GM19099 (cell line): Measurements from ENCODE around the gene BCAP29.

Source experiments
- POLR2A ChIP-seq: IDR thresholded peaks from 3 replicates; pipeline ENCODE4 v1.6.1; 2011; ENCODE audit warnings: low read depth; ENCODE audit not compliant: insufficient read length; ENCODE audit errors: extremely low read depth

The BCAP29 gene, protein sequence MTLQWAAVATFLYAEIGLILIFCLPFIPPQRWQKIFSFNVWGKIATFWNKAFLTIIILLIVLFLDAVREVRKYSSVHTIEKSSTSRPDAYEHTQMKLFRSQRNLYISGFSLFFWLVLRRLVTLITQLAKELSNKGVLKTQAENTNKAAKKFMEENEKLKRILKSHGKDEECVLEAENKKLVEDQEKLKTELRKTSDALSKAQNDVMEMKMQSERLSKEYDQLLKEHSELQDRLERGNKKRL

GRCh38 chr7:107579885-107580715 is at the start of gene BCAP29:
TSS of gene BCAP29 (plus strand) at chr7:107580246. CDS start at chr7:107580773, 527 bp downstream.
- TF ChIP-seq POLR2A, result peak; percentile 83

DNA sequence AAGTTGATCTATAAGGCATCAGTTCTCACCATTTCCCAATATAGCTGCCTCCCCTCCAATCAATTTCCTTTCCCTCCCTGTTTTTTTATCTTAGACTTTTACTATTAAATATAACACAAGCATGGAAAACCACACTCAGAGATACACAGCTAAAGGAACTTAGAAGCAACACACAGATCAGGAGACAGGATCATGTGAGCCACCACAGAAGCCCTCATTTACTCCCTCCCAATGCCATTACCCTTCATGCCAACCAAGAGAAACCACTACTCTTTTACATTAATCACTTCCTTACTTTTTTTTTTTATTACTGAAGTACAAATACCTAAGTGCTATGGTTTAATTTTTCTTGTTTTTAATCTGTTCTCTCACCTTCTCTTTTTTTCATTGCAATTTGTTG is 49.3 kb upstream of the BCAP29 start:
- no peak for TF ChIP-seq POLR2A

GRCh38 chr7:107534139-107534538 is 45.9 kb upstream of the BCAP29 start:
- TF ChIP-seq POLR2A, result no peak

DNA sequence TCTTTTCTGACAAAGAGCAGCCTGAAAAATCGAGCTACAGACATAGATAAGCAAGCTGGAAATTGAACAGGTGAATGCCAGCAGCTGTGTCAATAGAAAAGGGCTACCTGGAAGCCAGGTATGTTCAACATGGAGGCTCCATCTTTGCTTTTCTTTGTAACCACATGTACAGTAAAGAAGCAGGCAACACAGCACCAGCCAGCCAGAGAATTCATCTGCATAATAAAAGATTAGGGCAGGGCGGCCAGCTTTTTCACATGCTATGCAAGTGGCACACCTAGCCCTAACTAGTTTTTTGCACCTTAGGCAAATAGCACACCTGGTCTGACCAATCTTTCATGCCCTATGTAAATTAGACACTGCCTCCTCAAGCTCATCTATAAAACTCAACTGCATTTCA is 42.0 kb upstream of the BCAP29 start:
- no peak for TF ChIP-seq POLR2A

DNA sequence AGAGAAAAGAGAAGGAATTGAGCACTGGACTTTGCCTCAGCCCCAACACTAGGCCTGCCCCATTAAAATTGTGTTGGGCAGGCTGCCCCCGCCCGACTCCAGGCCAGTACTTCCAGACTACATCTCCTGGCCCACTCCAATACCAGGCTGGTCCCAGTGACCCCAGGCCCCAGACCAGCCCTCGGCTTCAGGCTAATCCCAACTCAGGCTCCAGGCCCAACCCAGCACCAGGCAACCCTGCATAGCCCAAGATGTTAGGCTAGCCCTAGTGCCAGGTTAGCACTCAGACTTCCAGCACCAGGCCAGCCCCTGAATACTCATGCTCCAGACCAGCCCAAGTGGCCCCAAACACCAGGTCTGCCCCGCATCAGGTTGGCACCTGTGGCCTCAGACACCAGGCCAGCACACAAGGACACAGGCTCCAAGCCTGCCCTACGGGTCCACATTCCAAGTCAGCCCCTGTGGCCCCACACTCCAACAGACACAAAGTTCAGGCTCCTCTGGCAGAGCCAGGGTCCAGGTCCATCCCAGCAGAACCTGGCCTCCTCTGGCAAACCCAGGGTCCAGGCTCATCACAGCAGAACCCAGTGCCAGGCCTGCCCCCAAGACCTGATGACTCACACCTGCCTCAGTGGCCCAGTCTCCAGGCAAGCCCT is 36.6 kb upstream of the BCAP29 start:
- no peak for TF ChIP-seq POLR2A

GRCh38 chr7:107544848-107545591 is 35.0 kb upstream of the BCAP29 start:
- no peak for TF ChIP-seq POLR2A

GRCh38 chr7:107551936-107552335 is 28.1 kb upstream of the BCAP29 start:
- TF ChIP-seq POLR2A, result no peak

GRCh38 chr7:107555893-107556292 is 24.2 kb upstream of the BCAP29 start:
- no peak for TF ChIP-seq POLR2A

GRCh38 chr7:107559864-107560263 is 20.2 kb upstream of the BCAP29 start:
- TF ChIP-seq POLR2A, result no peak

DNA sequence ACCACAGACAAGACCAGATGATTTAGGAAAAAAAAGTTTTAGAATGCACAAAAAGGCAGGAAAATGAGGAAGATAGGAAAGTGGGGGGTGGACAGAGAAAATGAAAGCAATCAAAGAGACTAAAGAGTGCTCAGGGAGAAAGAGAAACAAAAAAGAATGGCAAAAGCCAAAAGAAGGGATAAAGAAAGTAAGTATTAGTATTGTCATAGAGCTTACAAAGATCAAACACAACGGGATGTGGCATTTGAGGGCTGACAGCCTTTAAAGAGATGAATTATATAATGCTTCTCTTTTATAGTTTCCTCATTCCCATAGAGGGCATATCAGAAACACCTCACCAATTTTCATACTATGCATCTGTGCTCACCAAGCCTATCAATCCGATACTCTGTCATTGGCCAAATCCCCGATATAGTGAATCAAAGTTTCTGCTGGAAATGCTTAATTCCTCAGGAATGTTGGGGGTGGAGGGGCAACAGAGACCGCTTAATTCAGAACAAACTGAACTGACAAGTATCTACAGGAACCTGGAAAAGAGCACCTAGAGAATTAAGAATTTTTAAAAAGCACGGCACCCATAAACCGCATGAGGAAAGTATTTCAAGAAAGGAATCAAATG is 19.0 kb upstream of the BCAP29 start:
- no peak for TF ChIP-seq POLR2A

- no peak for TF ChIP-seq POLR2A
Observed at GRCh38 chr7:107563081-107563774, 16.8 kb upstream of the BCAP29 start.

- TF ChIP-seq POLR2A, result peak; percentile 86
Observed at GRCh38 chr7:107563775-107564552, 16.1 kb upstream of the BCAP29 start, which contains the start of the genes COG5 and DUS4L. TSS of gene COG5 (minus strand) at chr7:107563920. CDS start at chr7:107563896, 24 bp downstream. TSS of gene DUS4L (plus strand) at chr7:107563971. CDS start at chr7:107567071, 3,100 bp downstream.
